K562 (cell line): Measurements from ENCODE around the gene TRAPPC12. TPM values are rescaled to one million over a fixed set of nuclear protein-coding genes. Genes with fewer than 3 reads are reported as not detected.
A peak's percentile ranks its signal among the peaks of the same experiment; 100 is the strongest.

Experiments used
- CEBPZ ChIP-seq: fragments of 150-350 bp; IDR thresholded peaks from 2 replicates; pipeline ENCODE4 v1.6.1; 2014; ENCODE audit warnings: low read depth, mild to moderate bottlenecking, low read length, borderline replicate concordance
- DEAF1 ChIP-seq: fragments of 450-650 bp; formaldehyde crosslinking; IDR thresholded peaks from 2 replicates; pipeline ENCODE4 v1.4.0; 2020; ENCODE audit warnings: mild to moderate bottlenecking, moderate library complexity
- HES1 ChIP-seq: fragments of 450-650 bp; IDR thresholded peaks from 2 replicates; pipeline ENCODE4 v1.6.1; 2016; ENCODE audit warnings: low read depth, mild to moderate bottlenecking, moderate library complexity
- ILF3 ChIP-seq: fragments of 450-650 bp; IDR thresholded peaks from 2 replicates; pipeline ENCODE4 v1.6.1; 2018; ENCODE audit warnings: antibody characterized with exemption, mild to moderate bottlenecking, moderate library complexity, borderline replicate concordance
- LEF1 ChIP-seq: fragments of 450-650 bp; IDR thresholded peaks from 2 replicates; pipeline ENCODE4 v1.6.1; 2016; ENCODE audit warnings: mild to moderate bottlenecking
- MAX ChIP-seq: sonication (generic); formaldehyde crosslinking; IDR thresholded peaks from 2 replicates; pipeline ENCODE4 v1.9.0; 2022; ENCODE audit warnings: mild to moderate bottlenecking, missing genetic modification reagents
- RAD21 ChIP-seq, 2 experiments: fragments of 250-450 bp in 1 of 2; fragments of 450-650 bp in 1 of 2; sonication (Bioruptor Pico) in 1 of 2; formaldehyde crosslinking in 1 of 2; IDR thresholded peaks in 1 of 2; conservative IDR thresholded peaks in 1 of 2; 2 replicates each; pipeline versions ENCODE4 v1.4.0 to v1.8.0; 2020 to 2022; ENCODE audit warnings: mild to moderate bottlenecking in 2 of 2, moderate library complexity in 1 of 2
- RBM14 ChIP-seq: fragments of 200-400 bp; formaldehyde crosslinking; IDR thresholded peaks from 2 replicates; pipeline ENCODE4 v1.6.1; 2018; ENCODE audit warnings: low read depth, mild to moderate bottlenecking, low read length, moderate library complexity, borderline replicate concordance; ENCODE audit not compliant: insufficient read depth
- SIN3A ChIP-seq, 2 experiments: fragments of 150-350 bp in 1 of 2; IDR thresholded peaks; 2 replicates each; pipeline ENCODE4 v1.6.1; 2011 to 2016; ENCODE audit warnings: borderline replicate concordance in 2 of 2, low read depth in 2 of 2, low read length in 2 of 2, mild to moderate bottlenecking in 2 of 2, moderate library complexity in 2 of 2; ENCODE audit not compliant: control insufficient read depth in 1 of 2
- SMAD1 ChIP-seq: fragments of 150-350 bp; IDR thresholded peaks from 2 replicates; pipeline ENCODE4 v1.6.1; 2014; ENCODE audit warnings: low read length, low read depth; ENCODE audit not compliant: partially characterized antibody
- SMARCC2 ChIP-seq: fragments of 450-650 bp; IDR thresholded peaks from 2 replicates; pipeline ENCODE4 v1.6.1; 2017; ENCODE audit warnings: antibody characterized with exemption, moderate library complexity, mild to moderate bottlenecking, low read depth
- polyA plus RNA-seq, 8 experiments: library from polyadenylated mRNA; depleted of rRNA in 4 of 8; stranded (reverse) in 5 of 8; unstranded in 3 of 8; fragments of >200 nt; fragmentation: Nextera tagmentation in 2 of 8; fragmentation: Illumina TruSeq in 1 of 8; extraction: Ambion mirVana in 2 of 8; extraction: Trizol in 1 of 8; gene quantifications; 2 replicates each; pipeline versions ENCODE4 v1.2.1 to v1.2.3, GENCODE V29; 2011 to 2014; ENCODE audit warnings: inconsistent platforms in 1 of 8, missing spikeins in 1 of 8
- total RNA-seq, 7 experiments: library from RNA; depleted of rRNA in 6 of 7; stranded (reverse); fragments of >200 nt in 6 of 7; fragmentation: Illumina TruSeq in 2 of 7; extraction: Trizol in 2 of 7; gene quantifications; 2 replicates each; pipeline versions ENCODE4 v1.2.1 to v1.2.3, GENCODE V29; 2011 to 2021; ENCODE audit warnings: low replicate concordance in 1 of 7
- TF ChIP-seq, protein P1 (sequence below), 2 experiments: fragments of 450-650 bp in 1 of 2; sonication (generic) in 1 of 2; formaldehyde crosslinking in 1 of 2; IDR thresholded peaks in 1 of 2; conservative IDR thresholded peaks in 1 of 2; 2 replicates each; pipeline versions ENCODE4 v1.6.1 to v1.8.1; 2016 to 2023; ENCODE audit warnings: mild to moderate bottlenecking in 2 of 2, moderate library complexity in 2 of 2, inconsistent platforms in 1 of 2, missing genetic modification reagents in 1 of 2
- TF ChIP-seq, protein P2 (sequence below), 2 experiments: fragments of 450-650 bp; conservative IDR thresholded peaks; 2 replicates each; pipeline ENCODE4 v1.6.1; 2017; ENCODE audit warnings: mild to moderate bottlenecking in 2 of 2, moderate library complexity in 2 of 2

Gene TRAPPC12
- total and polyA plus RNA-seq, 9 of the 15 experiments (the other 6 are each of a cell fraction or from before 2014, with no cell fraction given) = 8.0 to 75.2 (median 39.1) TPM

DNA sequence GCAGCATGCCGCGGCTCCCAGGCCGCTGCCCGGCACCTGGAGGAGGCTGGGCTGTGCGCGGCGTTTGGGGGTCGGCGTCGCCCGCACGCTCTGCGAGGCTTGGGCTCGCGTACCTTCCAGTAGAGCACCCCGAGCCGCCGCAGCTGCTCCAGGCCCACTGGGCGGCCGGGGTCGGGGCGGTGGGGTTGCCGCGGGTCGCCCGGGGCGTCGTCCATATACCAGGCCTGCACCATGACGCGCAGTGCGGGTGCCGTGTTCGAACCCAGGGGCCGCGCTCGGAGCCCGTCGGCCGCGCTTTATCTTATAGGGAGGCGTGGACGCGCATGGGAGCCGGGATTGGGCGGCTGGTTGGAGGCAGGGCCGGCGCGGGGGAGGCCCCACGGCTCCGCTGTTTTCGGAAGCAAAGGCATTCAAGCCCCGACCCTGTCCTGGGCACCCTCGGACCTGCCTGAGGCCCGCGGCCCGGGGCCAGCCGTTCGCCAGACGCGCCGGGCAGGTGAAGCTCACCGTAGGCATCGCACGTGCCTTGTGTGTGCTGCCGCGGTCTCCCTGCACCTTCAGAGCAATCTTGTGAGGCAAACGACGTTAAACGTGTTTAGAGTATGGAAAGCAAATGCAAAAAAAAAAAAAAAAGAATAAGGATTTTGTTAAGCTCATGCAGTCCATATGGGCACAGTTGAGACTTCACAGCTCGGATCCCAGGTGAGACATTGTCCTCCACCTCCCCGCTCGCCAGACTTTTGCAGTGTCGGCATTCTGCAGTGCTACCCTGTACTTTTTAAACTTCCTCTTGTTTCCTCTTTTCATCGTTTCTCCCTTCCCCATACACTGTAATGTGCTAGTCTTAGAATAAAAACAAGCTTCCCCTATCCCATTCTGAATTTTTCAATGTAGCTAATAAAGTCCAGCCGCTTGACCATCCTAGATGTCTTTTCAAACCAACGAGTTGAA lies 140.0 kb downstream of the TRAPPC12 start, which contains the start of gene ADI1 (continued):
- TF ChIP-seq CEBPZ = no peak
- TF ChIP-seq DEAF1 (CRISPR knock-in tag) = 0 out of 2 replicates have a peak, but pooled peaks have one; percentile 30
- TF ChIP-seq, protein P1, sequence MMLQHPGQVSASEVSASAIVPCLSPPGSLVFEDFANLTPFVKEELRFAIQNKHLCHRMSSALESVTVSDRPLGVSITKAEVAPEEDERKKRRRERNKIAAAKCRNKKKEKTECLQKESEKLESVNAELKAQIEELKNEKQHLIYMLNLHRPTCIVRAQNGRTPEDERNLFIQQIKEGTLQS (IDR thresholded peaks at IDR 0.05) = no peak
- TF ChIP-seq, protein P1 (CRISPR knock-in tag; conservative IDR thresholded peaks at IDR 0.05) = peak; percentile 71; the same call in 1 of the 2 replicates
- no peak for TF ChIP-seq HES1
- peak in 1 of 2 experiments; percentile 69; a peak in 1 of 4 replicates for TF ChIP-seq SIN3A (IDR thresholded peaks at IDR 0.05; ENCODE audit: borderline replicate concordance in 2 of 2, control insufficient read depth in 1 of 2, low read depth in 2 of 2, low read length in 2 of 2)
- no peak for TF ChIP-seq RAD21 (CRISPR knock-in tag; conservative IDR thresholded peaks at IDR 0.05 in 1 of 2, IDR thresholded peaks at IDR 0.05 in 1 of 2)
- TF ChIP-seq MAX (CRISPR knock-in tag) = peak; percentile 84
- TF ChIP-seq LEF1 = no peak
- no peak for TF ChIP-seq SMARCC2
- TF ChIP-seq, protein P2, sequence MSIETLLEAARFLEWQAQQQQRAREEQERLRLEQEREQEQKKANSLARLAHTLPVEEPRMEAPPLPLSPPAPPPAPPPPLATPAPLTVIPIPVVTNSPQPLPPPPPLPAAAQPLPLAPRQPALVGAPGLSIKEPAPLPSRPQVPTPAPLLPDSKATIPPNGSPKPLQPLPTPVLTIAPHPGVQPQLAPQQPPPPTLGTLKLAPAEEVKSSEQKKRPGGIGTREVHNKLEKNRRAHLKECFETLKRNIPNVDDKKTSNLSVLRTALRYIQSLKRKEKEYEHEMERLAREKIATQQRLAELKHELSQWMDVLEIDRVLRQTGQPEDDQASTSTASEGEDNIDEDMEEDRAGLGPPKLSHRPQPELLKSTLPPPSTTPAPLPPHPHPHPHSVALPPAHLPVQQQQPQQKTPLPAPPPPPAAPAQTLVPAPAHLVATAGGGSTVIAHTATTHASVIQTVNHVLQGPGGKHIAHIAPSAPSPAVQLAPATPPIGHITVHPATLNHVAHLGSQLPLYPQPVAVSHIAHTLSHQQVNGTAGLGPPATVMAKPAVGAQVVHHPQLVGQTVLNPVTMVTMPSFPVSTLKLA (conservative IDR thresholded peaks at IDR 0.05) = peak; percentile 55 to 76; a peak in 3 of 4 replicates
- 0 out of 2 replicates have a peak, but pooled peaks have one; percentile 4 for TF ChIP-seq RBM14
- TF ChIP-seq SMAD1 = no peak
- no peak for TF ChIP-seq ILF3
